Upper lobe of right lung (tissue), 1 donor: Measurements from ENCODE around the gene NPTN. TPM values are rescaled to one million over a fixed set of nuclear protein-coding genes. Genes with fewer than 3 reads are reported as not detected.

Source experiments
- ATAC-seq: fragments of 200-7000 bp; cut with Tn5 transposase; one replicate; pipeline ENCODE4 v1.9.1; 2020; ENCODE audit warnings: mild to moderate bottlenecking, moderate library complexity
- DNase-seq: peaks from one replicate; pipeline ENCODE4 v3.0.0-alpha.2; 2020
- H3K27ac ChIP-seq: fragments of 200-600 bp; one replicate; pipeline ENCODE4 v1.8.0; 2022
- H3K27me3 ChIP-seq: fragments of 200-600 bp; one replicate; pipeline ENCODE4 v1.8.0; 2022; ENCODE audit warnings: mild to moderate bottlenecking
- H3K36me3 ChIP-seq: fragments of 200-600 bp; one replicate; pipeline ENCODE4 v1.8.0; 2022
- H3K4me1 ChIP-seq: fragments of 200-600 bp; one replicate; pipeline ENCODE4 v1.8.0; 2022
- H3K4me3 ChIP-seq: fragments of 200-600 bp; one replicate; pipeline ENCODE4 v1.8.0; 2022; ENCODE audit warnings: mild to moderate bottlenecking
- H3K9me3 ChIP-seq: fragments of 200-600 bp; one replicate; pipeline ENCODE4 v1.8.0; 2022
- intact Hi-C: fragments of 100-400 bp; cut with DNase I; formaldehyde crosslinking; loops from one replicate; pipeline ENCODE4 v1.11.0; 2022
- total RNA-seq: library from RNA; stranded (reverse); fragmentation: NEBNext Ultra II Directional; extraction: Animal tissue kit (Norgen Biotek cat#: 25700); gene quantifications from one replicate; pipeline ENCODE4 v1.2.1, GENCODE V29; 2021
- TF ChIP-seq, protein P1 (sequence below): fragments of 200-600 bp; IDR thresholded peaks from one replicate; pipeline ENCODE4 v1.8.0; 2022; ENCODE audit warnings: antibody characterized with exemption
- donor health status: DM: no; HTN: yes; CAD: no; lungs with severe emphysema.

The NPTN gene
- total RNA-seq, 1 donor from 2014 or later = 131 TPM

DNA sequence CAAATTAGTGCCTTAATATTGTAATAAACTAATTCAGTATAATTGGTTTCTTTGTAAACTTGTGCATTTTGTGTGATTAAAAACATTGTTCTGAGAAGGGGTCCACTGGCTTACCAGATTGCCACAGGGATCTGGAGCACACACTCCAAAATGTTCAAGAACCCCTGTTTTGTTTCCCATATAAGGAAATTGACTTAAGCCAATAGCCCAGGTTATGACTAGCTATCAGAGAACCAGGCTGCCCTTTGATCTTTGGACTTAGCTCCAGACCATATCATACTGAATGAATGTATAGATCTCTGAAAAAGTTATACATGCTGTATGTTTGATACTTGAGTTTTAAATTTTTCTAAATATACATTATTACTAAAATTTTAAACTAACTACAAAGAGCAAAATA lies 91.7 kb downstream of the NPTN start:
- ATAC-seq = no peak
- TF ChIP-seq, protein P1, sequence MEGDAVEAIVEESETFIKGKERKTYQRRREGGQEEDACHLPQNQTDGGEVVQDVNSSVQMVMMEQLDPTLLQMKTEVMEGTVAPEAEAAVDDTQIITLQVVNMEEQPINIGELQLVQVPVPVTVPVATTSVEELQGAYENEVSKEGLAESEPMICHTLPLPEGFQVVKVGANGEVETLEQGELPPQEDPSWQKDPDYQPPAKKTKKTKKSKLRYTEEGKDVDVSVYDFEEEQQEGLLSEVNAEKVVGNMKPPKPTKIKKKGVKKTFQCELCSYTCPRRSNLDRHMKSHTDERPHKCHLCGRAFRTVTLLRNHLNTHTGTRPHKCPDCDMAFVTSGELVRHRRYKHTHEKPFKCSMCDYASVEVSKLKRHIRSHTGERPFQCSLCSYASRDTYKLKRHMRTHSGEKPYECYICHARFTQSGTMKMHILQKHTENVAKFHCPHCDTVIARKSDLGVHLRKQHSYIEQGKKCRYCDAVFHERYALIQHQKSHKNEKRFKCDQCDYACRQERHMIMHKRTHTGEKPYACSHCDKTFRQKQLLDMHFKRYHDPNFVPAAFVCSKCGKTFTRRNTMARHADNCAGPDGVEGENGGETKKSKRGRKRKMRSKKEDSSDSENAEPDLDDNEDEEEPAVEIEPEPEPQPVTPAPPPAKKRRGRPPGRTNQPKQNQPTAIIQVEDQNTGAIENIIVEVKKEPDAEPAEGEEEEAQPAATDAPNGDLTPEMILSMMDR = no peak
- H3K27ac ChIP-seq = no peak overlapping the region
- H3K36me3 ChIP-seq = no peaks in the 10 kb centered on the region
- no peak overlapping the region for H3K4me3 ChIP-seq
- intact Hi-C loops = no loop called here
- no peaks in the 10 kb centered on the region for H3K27me3 ChIP-seq
- peaks cover 5% of the 10 kb centered on the region for H3K4me1 ChIP-seq
- DNase-seq = no peak
- no peaks in the 10 kb centered on the region for H3K9me3 ChIP-seq

DNA sequence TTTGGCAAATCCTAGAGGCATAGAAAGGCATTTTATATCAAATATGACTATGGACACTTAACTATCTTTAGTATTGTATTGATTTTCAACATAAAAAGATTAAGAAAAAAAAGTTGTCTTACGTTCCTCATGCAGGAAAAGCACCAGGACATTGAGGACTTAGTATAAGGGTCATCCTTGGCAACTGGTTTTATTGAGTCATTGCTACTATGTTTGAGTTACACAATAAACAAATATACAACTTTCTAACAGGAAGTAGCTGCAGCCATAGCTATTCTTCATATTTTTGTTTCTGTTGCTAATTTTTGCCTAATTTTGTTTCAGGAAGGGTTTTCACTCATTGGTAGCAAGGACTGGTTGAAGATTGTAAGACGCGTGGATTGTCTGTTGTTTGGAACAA lies 93.0 kb downstream of the NPTN start:
- H3K27me3 ChIP-seq = no peaks in the 10 kb centered on the region
- H3K4me1 ChIP-seq = peaks cover 5% of the 10 kb centered on the region
- no peaks in the 10 kb centered on the region for H3K36me3 ChIP-seq
- intact Hi-C loops = no loop called here
- no peaks in the 10 kb centered on the region for H3K9me3 ChIP-seq
- no peak for DNase-seq
- H3K4me3 ChIP-seq = no peak overlapping the region
- H3K27ac ChIP-seq = no peak overlapping the region
- peak; percentile 41 for ATAC-seq
- TF ChIP-seq, protein P1 = no peak

DNA sequence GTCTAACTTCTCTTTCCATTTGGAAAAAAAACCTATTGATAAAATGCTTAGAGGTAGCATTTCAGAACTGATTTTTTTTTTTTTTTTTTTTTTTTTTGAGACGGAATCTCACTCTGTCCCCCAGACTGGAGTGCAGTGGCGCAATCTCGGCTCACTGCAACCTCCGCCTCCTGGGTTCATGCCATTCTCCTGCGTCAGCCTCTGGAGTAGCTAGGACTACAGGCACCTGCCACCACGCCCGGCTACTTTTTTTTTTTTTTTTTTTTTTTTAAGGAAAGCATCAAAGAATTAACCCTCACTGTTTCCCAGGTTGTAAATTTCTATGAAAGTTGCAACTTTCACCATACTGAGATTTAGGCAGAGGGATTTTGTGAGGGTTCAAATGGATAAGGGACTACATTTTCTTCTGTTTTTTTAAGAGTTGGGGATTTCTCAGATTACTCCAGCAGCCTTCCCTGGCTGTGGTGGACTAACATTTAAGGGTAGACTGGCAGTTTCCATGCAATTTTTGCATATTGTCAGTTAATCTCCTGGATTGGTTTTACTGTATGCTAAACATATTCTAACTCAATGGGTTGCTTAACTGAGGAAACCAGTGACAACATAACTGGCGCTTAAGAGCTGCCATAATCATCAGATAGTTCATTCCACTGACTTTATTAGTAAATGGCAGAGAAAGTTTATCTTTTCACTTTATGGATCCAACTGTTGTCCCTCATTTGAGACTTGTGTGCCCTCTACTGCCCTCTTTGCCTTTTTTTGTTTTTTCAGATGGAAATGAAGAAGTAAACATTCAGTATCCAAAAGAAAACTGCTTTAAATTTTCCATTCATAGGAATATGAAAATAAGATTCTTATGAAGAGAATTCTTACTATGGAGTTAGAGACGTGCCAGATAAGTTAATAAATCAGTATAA lies 93.7 kb downstream of the NPTN start:
- DNase-seq = peak; percentile 89
- H3K36me3 ChIP-seq = no peaks in the 10 kb centered on the region
- intact Hi-C loops = no loop called here
- no peak overlapping the region for H3K27ac ChIP-seq
- H3K27me3 ChIP-seq = no peaks in the 10 kb centered on the region
- ATAC-seq = no peak
- H3K4me3 ChIP-seq = no peak overlapping the region
- no peaks in the 10 kb centered on the region for H3K9me3 ChIP-seq
- H3K4me1 ChIP-seq = peaks cover 5% of the 10 kb centered on the region
- TF ChIP-seq, protein P1 = no peak

DNA sequence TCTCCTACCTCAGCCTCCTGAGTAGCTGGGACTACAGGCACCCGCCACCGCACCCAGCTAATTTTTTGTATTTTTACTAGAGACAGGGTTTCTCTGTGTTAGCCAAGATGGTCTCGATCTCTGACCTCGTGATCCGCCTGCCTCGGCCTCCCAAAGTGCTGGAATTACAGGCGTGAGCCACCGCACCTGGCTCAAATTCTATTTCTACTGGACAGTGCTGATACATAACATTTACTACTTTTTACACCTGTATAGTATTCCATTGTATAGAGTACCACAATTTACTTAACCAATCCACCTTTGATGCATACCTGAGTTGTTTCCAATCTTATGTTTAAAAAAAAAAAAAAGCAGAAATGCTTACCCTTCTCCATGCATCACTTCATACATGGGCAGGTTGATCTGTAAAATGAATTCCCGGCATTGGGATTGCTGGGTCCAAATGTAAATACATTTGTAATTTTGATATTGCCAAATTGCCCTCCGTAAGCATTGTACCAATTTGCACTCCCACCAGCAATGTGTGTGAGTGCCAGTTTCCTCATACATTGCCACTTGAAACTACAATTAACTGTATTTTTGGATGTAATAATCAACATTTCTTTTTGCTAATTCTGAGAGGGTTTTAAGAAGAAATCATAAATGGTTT lies 94.5 kb downstream of the NPTN start:
- Histone ChIP-seq H3K27ac (no peak overlapping the region), H3K9me3 (no peaks in the 10 kb centered on the region), H3K27me3 (no peaks in the 10 kb centered on the region), H3K36me3 (no peaks in the 10 kb centered on the region), H3K4me3 (no peak overlapping the region), H3K4me1 (peaks cover 5% of the 10 kb centered on the region)
- DNase-seq = no peak
- ATAC-seq = no peak
- TF ChIP-seq, protein P1 = no peak
- intact Hi-C loops = no loop called here

DNA sequence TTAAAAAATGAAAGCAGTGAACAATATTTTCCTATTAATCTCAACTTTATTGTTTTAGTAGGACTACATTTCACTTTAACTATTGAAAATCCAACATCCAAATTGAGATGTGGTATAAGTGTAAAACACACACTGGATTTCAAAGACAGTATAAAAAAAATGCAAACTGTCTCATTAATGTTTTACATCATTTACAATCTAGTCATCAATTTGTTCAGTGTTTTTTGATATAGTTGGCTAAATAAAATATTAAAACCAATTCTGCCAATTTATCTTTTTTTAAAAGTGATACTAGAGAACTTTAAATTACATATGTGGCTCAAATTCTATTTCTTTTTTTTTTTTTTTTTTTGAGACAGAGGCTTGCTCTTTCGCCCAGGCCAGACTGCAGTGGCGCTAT lies 95.1 kb downstream of the NPTN start:
- Histone ChIP-seq H3K27ac (no peak overlapping the region), H3K4me3 (no peak overlapping the region), H3K4me1 (peaks cover 5% of the 10 kb centered on the region), H3K27me3 (no peaks in the 10 kb centered on the region), H3K36me3 (no peaks in the 10 kb centered on the region), H3K9me3 (no peaks in the 10 kb centered on the region)
- TF ChIP-seq, protein P1 = no peak
- DNase-seq (no peak), ATAC-seq (no peak)
- intact Hi-C loops = no loop called here
